GM19328 (cell line): ENCODE data around the gene MAPK7.

Source experiments
- ATAC-seq: cut with Tn5 transposase; IDR thresholded peaks from one replicate; pipeline ENCODE4 v1.9.1; 2021; ENCODE audit warnings: mild to moderate bottlenecking, moderate library complexity; ENCODE audit not compliant: unreplicated experiment

Gene MAPK7

GRCh38 chr17:19414396-19415280, 36.3 kb downstream of the MAPK7 start:
- no peak for ATAC-seq

GRCh38 chr17:19415311-19415710, 37.0 kb downstream of the MAPK7 start:
- no peak for ATAC-seq

- ATAC-seq = no peak
These were observed 37.8 kb downstream of the MAPK7 start for GRCh38 chr17:19415806-19416775.

GRCh38 chr17:19417611-19418010, 39.3 kb downstream of the MAPK7 start:
- no peak for ATAC-seq

DNA sequence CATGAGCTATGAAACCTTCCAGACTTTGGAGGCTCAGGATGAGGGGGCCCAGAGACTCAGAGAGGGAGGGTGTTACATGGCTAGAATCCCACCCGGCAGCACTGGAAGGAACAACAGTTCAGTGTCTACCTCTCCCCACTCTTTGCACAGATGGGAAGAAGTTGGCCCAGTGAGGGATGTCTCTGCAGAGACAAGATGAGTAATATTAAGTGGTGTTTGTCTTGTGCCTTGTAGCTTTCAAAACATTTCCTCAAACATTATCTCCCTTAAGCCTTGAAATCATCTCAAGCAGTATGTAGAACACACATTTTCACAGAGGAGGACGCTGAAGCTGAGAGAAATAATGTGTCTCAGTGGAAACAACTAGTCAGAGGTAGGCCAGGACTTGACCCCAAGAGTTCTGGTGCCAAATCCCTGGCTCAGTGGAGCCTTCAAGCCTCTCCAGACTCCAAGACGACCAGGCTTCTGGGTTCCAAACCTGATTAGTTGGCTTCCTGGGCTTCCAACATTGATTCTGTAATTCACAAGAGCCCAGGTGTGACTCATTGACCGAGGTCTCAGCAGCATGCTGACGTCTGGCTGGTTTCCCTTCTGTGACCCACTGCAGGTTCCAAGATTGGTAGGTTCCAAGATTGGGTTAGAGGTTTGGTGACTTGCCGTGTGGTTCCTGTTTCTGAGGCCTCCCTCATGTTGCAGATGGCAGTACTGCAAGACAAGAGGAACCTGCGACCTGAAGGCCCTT, 40.1 kb downstream of the MAPK7 start:
- no peak for ATAC-seq

GRCh38 chr17:19421219-19421618, 42.9 kb downstream of the MAPK7 start:
- ATAC-seq = no peak

- no peak for ATAC-seq
These were observed 43.6 kb downstream of the MAPK7 start for GRCh38 chr17:19421926-19422325.

- ATAC-seq = no peak
These were observed 46.9 kb downstream of the MAPK7 start for GRCh38 chr17:19424934-19425868.

GRCh38 chr17:19426631-19427030, 48.3 kb downstream of the MAPK7 start:
- ATAC-seq = no peak

GRCh38 chr17:19431691-19432090, 53.4 kb downstream of the MAPK7 start:
- no peak for ATAC-seq
